Measurements from ENCODE around the gene SIAH1. TPM values are rescaled to one million over a fixed set of nuclear protein-coding genes. Genes with fewer than 3 reads are reported as not detected.

SIAH1 gene
- total RNA-seq, 1 experiment from 2014 or later: 18.6 TPM

DNA sequence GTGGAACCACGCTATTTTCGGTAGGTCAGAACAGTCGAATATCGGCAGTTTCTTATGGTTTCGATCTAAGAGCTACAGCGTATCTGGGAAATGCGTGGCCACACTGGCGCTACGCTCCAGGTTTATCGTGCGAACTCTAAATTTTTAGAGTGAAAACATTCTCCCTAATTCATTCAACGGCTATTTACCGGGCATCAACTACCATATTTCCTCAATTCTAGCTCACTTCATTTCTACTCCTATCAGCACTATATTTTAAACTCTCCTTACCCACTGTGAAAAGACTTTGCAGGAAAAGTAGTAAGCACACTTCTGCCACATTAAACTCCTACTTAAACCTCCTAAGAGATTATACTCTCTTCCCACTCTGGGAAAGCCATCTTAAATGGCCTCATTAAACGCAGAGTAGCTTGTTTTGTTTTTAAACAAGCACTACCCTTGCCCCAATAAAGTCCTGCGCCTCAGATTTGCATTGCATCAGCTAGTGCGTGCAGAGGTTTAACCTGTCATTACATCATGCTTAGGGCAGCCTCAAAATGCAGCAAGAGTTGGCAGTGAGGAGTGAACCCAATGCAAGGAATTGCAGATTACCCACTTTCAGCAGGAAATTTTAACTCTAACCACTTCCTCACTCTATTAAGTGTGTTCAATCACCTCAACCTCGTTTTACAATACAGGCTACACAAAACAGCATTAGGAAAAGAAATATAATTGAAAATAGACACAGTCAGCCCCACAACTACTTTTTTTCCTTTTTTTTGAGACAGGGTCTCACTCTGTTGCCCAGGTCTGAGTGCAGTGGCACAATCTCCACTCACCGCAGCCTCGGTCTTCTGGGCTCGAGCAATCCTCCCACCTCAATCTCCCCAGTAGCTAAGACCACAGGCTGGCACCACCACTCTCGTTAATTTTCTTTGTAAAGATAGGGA lies 18.8 kb downstream of the SIAH1 start:
- intact Hi-C loops (cut with micrococcal nuclease; ENCODE audit: unreplicated experiment): loop anchor here (5.0 kb wide), 2 partner anchors 161 to 241 kb away; no protein-coding TSS in a partner anchor
- peak; percentile 48 to 89 for DNase-seq
- peak overlapping the region; percentile 73 for H3K4me3 ChIP-seq
- peak overlapping the region; percentile 96 for H3K4me2 ChIP-seq
- peaks cover 37% of the 10 kb centered on the region for H3K4me1 ChIP-seq (replicated peaks; ENCODE audit: insufficient read depth)
- CTCF ChIA-PET: interaction anchor here (0.6 to 1.2 kb wide), 4 partner anchors 13 to 257 kb away, joined by 3 to 5 read pairs (median 3); no protein-coding TSS in a partner anchor
- H3K36me3 ChIP-seq (ENCODE audit: low read depth): peaks cover 6% of the 10 kb centered on the region; the same call in 1 of the 2 replicates
- no peaks in the 10 kb centered on the region for H3K9me2 ChIP-seq (ENCODE audit: insufficient read depth)
- POLR2A ChIA-PET (ENCODE audit: unreplicated experiment): interaction anchor here (0.6 to 0.9 kb wide), 5 partner anchors 11 to 257 kb away, joined by 3 to 10 read pairs (median 6); no protein-coding TSS in a partner anchor
- no peaks in the 10 kb centered on the region for H3K9me3 ChIP-seq (ENCODE audit: insufficient read depth, low read depth)
- H3F3A ChIP-seq (ENCODE audit: insufficient read depth, low read depth): peaks cover 26% of the 10 kb centered on the region; the same call in 1 of the 2 replicates
- peaks cover 94% of the 10 kb centered on the region for H3K79me2 ChIP-seq (ENCODE audit: low read depth)
- TSS peak; percentile 90 for BruUV-seq (replicated peaks)
- TF ChIP-seq CTCF (conservative IDR thresholded peaks at IDR 0.05) (no peak), EZH2 (IDR thresholded peaks at IDR 0.05; ENCODE audit: low read depth) (no peak)
- H4K20me1 ChIP-seq (ENCODE audit: insufficient read depth): peaks cover 14% of the 10 kb centered on the region; the same call in 1 of the 2 replicates
- H3K27ac ChIP-seq: peak overlapping the region; percentile 100
- H2AFZ ChIP-seq: peak overlapping the region; percentile 71
- no peaks in the 10 kb centered on the region for H3K27me3 ChIP-seq (ENCODE audit: insufficient read depth, low read depth)

- Histone ChIP-seq H3K36me3 (ENCODE audit: low read depth) (peaks cover 8% of the 10 kb centered on the region; the same call in 1 of the 2 replicates), H3K4me2 (peak overlapping the region; percentile 96), H2AFZ (peak overlapping the region; percentile 71), H3K9me3 (ENCODE audit: insufficient read depth, low read depth) (no peaks in the 10 kb centered on the region), H3K4me1 (replicated peaks; ENCODE audit: insufficient read depth) (peaks cover 37% of the 10 kb centered on the region), H3K9me2 (ENCODE audit: insufficient read depth) (no peaks in the 10 kb centered on the region), H3K27me3 (ENCODE audit: insufficient read depth, low read depth) (no peaks in the 10 kb centered on the region), H3F3A (ENCODE audit: insufficient read depth, low read depth) (peaks cover 26% of the 10 kb centered on the region; the same call in 1 of the 2 replicates), H3K27ac (peak overlapping the region; percentile 100), H3K4me3 (peak overlapping the region; percentile 73), H3K79me2 (ENCODE audit: low read depth) (peaks cover 94% of the 10 kb centered on the region), H4K20me1 (ENCODE audit: insufficient read depth) (peaks cover 14% of the 10 kb centered on the region; the same call in 1 of the 2 replicates)
- POLR2A ChIA-PET (ENCODE audit: unreplicated experiment): interaction anchor here (0.6 to 0.9 kb wide), 7 partner anchors 10 to 258 kb away, joined by 3 to 10 read pairs (median 6); no protein-coding TSS in a partner anchor
- CTCF ChIA-PET: interaction anchor here (0.6 to 1.2 kb wide), 5 partner anchors 14 to 258 kb away, joined by 3 to 5 read pairs (median 3); no protein-coding TSS in a partner anchor
- peak; percentile 77 to 92 for DNase-seq
- intact Hi-C loops (cut with micrococcal nuclease; ENCODE audit: unreplicated experiment): loop anchor here (5.0 kb wide), 2 partner anchors 162 to 242 kb away; no protein-coding TSS in a partner anchor
- TF ChIP-seq EZH2 (IDR thresholded peaks at IDR 0.05; ENCODE audit: low read depth) (no peak), CTCF (conservative IDR thresholded peaks at IDR 0.05) (no peak)
- BruUV-seq (replicated peaks): no TSS peak
These were observed 19.5 kb downstream of the SIAH1 start for GRCh38 chr16:48365601-48366164.

Measured in PC-9 (cell line).